HG02970 (cell line): ENCODE measurements around the gene GPR176.

Experiments
- ATAC-seq: cut with Tn5 transposase; IDR thresholded peaks from one replicate; pipeline ENCODE4 v1.9.1; 2021; ENCODE audit warnings: mild to moderate bottlenecking, moderate library complexity, moderate number of reproducible peaks; ENCODE audit not compliant: unreplicated experiment, low FRiP score

GPR176 gene

GRCh38 chr15:39752991-39753390 is 167.1 kb downstream of the GPR176 start:
- no peak for ATAC-seq

GRCh38 chr15:39752246-39752645 is 167.8 kb downstream of the GPR176 start:
- ATAC-seq: no peak
